Renal cortical epithelial cell (primary cell): Measurements from ENCODE around the gene STRBP. TPM values are rescaled to one million over a fixed set of nuclear protein-coding genes. Genes with fewer than 3 reads are reported as not detected.
"Not testable (repeated sequence)": the region's sequence is repeated elsewhere in the genome, so short reads cannot be mapped to it uniquely, and the experiment has no call there.

Experiments
- DNase-seq: peaks from one replicate; pipeline ENCODE4 v3.0.0-alpha.2; 2011; ENCODE audit warnings: low read depth
- total RNA-seq: library from RNA; depleted of rRNA; stranded (reverse); fragments of >200 nt; gene quantifications from 2 replicates; pipeline ENCODE4 v1.2.3, GENCODE V29; 2014

STRBP gene
- total RNA-seq, 1 donor from 2014 or later, result 23.8 TPM

- no peak for DNase-seq
Observed at GRCh38 chr9:123283048-123283408, 14.6 kb upstream of the STRBP start.

- DNase-seq, result peak; percentile 25
Observed at GRCh38 chr9:123282362-123283047, 14.1 kb upstream of the STRBP start.

DNA sequence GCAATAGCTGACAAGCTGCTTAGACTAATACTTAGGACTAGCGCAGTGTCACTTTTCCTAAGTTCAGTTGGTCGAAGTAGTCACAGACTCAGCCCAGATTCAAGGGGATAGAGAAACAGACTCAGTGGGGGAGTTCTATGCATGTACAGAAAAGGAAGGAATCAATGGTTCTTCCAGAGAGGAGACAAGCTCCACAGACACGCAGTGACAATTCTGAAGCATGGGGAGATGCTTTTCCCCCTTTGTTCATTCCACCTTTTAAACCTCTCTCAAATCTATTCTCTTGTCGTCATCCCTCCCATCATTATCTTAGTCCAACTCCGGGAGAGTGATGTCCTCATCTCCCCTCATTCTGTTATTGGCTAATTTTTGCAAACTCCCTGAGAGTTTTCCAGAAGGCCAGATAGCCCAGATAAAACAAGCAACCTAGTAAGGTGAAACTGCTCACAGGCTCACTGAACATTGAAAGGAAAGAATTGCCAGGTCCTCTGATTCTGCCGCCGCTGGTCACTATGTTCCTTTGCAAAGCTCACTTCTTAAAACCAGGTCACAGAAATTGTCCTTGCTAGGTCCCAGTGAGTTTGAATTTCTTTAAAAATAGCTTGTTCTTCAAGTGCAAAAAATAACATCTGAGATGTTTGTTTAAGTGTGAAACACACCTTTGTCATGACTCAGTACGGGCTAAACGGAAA, 13.4 kb upstream of the STRBP start:
- no peak for DNase-seq

- DNase-seq, result not testable (repeated sequence)
Observed at GRCh38 chr9:123278879-123279493, 10.6 kb upstream of the STRBP start.

DNA sequence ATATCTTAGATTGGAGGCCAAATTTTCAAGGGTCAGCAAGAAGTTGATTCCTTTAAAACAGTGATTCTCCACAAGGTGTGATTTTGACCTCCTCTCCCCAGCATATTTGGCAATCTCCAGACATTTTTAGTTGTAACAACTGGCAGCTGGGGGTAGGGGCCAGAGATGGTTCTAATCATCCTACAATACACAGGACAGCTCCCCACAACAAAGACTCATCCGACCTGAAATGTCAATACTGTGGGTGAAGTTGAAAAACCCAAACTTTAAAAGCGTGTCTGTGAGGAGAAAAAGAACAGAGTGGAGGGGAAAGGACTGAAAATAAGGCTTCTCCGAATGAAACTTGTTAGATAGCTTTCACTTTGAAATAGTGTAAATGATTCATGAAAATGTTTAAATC, 10.0 kb upstream of the STRBP start:
- DNase-seq, result no peak

- DNase-seq, result no peak
Observed at GRCh38 chr9:123276551-123276950, 8.2 kb upstream of the STRBP start.

DNA sequence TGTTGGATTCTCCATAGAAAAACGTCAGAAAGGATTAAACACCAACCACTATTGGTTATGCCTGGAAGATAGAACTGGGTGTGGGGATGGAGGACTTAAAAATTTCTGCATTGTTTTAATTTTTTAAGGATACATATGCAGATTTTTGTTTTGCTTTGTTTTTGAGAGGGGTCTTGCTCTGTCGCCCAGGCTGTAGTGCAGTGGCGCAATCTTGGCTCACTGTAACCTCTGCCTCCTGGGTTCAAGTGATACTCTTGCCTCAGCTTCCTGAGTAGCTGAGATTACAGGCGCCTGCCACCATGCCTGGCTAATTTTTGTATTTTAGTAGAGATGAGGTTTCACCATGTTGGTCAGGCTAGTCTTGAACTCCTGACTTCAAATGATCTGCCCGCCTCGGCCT, 2.7 kb upstream of the STRBP start:
- not testable (repeated sequence) for DNase-seq

GRCh38 chr9:123269281-123269680, 895 bp upstream of the STRBP start:
- DNase-seq, result no peak

- DNase-seq, result no peak
Observed at GRCh38 chr9:123268199-123268464, 254 bp downstream of the STRBP start.

- DNase-seq, result no peak
Observed at GRCh38 chr9:123267481-123268198, 746 bp downstream of the STRBP start.

DNA sequence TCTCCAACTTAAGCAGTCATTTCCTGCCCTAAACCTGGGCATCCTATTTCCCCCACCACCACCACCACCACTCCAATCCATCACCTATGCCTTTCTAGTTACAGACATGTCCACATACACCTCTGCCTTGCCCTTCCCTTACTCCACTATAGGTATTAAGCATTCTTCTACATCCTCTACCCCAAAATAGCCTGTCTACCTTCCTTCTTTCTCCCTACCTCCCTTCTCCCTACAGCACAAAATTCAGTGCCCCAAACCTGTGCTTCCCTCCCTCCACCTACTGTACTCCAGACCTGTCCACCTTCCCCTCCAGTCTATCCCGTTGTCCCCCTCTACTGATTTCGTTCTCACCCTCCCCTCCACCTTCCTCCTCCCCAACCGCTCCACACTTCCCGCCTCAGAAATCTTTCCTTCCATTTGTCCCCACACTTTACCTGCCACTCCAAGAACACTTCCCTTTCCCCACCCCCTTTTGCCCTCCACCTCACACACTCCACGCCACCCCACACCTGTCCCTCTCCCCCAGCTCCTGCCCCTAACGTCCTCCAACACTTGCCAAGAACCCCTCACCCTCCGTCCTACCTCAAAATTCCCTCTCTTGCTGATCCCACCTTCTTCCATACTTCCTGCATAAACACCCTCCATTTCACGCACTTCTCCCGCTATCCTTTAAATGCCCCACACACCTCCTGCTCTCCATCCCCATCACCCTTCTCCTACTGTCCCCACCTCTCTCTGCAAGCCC, 1.6 kb downstream of the STRBP start:
- DNase-seq, result no peak

GRCh38 chr9:123265833-123266232, 2.6 kb downstream of the STRBP start:
- DNase-seq, result no peak

- DNase-seq, result no peak
Observed at GRCh38 chr9:123263227-123263626, 5.2 kb downstream of the STRBP start.

- DNase-seq, result peak; percentile 35
Observed at GRCh38 chr9:123262338-123262737, 6.0 kb downstream of the STRBP start.

DNA sequence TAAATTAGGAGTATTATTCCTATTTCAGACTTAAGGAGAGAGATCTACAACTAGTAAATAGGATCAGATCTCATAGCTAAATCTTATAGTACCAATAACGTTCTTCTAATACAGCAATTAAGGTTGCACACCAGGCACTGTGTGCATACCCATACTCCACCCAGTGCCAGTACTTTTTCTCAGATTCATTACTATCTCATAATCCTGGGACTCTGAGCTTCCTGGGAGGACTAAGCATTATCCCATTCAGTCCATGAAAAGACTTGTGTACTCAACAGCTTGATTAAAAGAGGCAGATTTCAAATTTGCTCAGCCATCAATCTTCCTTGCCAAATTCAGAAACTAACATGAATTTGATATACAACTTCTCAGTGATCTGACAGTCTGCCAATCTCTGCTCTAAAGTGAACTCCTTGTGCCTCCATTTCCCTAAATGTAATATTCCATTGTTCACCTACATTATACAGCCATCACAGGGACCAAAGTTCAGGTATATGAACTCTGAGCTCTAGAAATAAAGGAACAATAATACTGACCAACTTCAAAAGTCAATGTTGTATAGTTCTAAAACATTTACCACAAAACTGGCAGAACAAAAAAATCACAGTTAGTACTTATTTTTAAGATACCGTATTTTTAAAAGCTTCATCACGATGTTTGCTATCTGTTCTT, 7.2 kb downstream of the STRBP start:
- DNase-seq, result no peak

DNA sequence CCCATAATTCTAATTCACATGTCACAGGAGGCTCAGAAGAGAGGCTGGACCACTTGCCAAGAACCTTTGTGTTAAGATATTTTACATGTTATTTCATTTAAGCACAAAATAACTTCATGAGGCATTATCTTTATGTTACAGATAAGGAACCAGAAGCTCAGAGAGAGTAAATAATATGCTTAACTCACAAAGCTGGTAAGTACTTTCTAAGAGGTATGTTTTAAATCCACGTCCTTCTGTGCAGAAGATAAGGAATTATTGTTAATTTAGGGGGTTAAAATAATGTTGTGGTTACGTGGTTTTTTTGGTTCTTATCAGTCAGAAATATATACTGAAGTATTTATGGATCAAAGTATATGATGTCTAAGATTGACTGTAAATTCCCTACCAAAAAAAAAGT, 8.0 kb downstream of the STRBP start:
- no peak for DNase-seq

- no peak for DNase-seq
Observed at GRCh38 chr9:123257276-123257675, 11.1 kb downstream of the STRBP start.

DNA sequence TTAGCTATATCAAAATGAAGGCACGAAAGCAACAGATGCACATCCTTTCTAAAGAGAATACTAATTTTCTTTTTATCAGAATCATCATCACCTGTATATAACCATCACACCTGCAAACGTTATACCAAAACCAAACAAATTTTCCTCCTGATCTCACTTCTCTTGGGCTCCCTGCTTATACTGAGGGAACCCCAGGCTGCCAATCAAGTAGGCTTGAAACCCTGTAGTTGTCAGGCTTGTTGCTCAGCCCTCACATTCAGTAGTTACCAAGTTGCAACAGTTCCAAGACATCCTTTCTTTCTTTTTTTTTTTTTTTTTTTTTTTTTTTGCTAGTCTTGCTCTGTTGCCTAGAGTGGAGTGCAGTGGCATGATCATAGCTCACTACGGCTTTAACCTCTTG, 12.7 kb downstream of the STRBP start:
- no peak for DNase-seq

DNA sequence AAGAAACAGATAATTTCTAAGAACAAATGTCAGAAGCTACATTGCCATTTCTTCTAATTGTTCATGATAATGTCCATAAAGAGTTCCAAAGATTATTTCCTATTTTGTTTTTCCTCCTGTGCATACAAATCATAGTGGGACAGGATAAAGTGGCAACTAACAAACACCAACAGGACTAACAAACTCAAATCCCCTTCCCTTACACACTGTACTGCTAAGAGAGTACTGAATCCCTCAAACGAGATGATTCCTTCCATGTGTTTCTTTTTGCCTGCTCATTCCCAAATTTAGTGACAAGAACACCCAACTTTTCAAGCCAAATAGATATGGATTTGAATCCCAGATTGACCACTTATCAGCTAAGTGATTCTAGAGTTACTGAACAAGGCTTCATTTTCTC, 15.2 kb downstream of the STRBP start:
- no peak for DNase-seq

GRCh38 chr9:123251741-123252140, 16.6 kb downstream of the STRBP start:
- no peak for DNase-seq

- DNase-seq, result no peak
Observed at GRCh38 chr9:123251324-123251723, 17.1 kb downstream of the STRBP start.

DNA sequence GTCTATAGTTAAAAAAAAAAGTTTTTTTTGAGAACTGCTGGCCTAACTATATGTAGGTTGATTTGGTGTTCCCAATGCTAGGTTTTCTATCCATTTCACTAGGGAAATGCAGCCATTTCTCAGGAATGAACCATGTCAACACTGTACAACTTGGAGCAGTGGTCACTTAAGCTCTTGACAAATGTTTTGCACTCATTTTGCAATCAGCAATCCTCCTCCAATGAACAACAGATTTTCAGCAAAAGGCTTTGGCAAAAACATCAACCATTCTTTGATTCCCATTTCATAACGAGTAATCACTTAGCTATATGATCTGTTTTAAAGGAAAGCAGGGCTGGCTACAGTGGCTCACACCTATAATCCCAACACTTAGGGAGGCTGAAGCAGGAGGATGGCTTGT, 17.9 kb downstream of the STRBP start:
- no peak for DNase-seq
